Neuron (in vitro differentiated cells): Measurements from ENCODE around the gene ABHD8.
A peak's percentile ranks its signal among the peaks of the same experiment; 100 is the strongest.

Experiments
- H2AFZ ChIP-seq: one replicate; pipeline ENCODE4 v1.6.1; 2013; ENCODE audit warnings: low read depth, mild to moderate bottlenecking, inconsistent platforms, low read length, moderate library complexity
- H3K27me3 ChIP-seq: one replicate; pipeline ENCODE4 v1.6.1; 2013; ENCODE audit warnings: low read length; ENCODE audit not compliant: insufficient read depth
- H3K36me3 ChIP-seq: one replicate; pipeline ENCODE4 v1.6.1; 2013; ENCODE audit warnings: low read length; ENCODE audit not compliant: insufficient read depth
- H3K4me1 ChIP-seq: one replicate; pipeline ENCODE4 v1.6.1; 2013; ENCODE audit warnings: low read length; ENCODE audit not compliant: insufficient read depth
- H3K4me3 ChIP-seq: 2 replicates; pipeline ENCODE4 v1.5.1; 2013; ENCODE audit warnings: mild to moderate bottlenecking, low read length, moderate library complexity
- H3K9me3 ChIP-seq: one replicate; pipeline ENCODE4 v1.6.1; 2013; ENCODE audit warnings: low read length

Gene ABHD8

DNA sequence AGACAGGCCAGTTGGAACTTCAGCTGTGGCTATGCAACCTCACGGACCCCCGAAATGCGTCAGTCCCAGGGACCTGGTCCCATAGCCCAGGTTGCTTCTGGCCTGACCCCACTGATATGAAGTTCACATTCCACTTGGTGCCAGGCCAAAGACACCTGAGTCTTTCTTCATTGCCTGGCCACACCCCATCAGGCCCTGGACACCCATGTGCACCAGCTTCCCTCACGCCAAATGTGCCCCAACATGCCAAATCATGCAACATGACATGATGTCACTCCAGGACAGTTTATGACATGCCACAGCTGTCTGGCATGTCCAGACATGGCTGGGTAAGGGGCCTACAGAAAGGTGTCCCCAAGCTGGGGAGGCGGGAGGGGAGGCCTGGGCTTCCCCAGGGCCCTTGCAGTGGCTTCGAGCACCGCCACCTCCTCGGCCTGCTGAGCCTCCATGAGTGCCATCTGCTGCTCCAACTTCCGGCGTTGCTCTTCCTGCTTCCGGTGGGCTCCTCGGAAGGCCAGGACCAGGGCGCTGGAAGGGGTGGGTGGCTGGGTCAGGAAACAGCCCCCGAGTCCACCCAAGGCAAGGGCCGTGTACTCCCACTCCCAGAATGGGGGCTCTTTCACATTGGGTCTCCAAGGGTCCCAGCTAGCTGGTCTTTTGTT, 53.2 kb downstream of the ABHD8 start:
- Histone ChIP-seq H3K27me3 (no peaks in the 10 kb centered on the region), H2AFZ (no peak overlapping the region), H3K9me3 (no peaks in the 10 kb centered on the region), H3K4me1 (peaks cover 23% of the 10 kb centered on the region), H3K4me3 (no peak overlapping the region), H3K36me3 (no peaks in the 10 kb centered on the region)

DNA sequence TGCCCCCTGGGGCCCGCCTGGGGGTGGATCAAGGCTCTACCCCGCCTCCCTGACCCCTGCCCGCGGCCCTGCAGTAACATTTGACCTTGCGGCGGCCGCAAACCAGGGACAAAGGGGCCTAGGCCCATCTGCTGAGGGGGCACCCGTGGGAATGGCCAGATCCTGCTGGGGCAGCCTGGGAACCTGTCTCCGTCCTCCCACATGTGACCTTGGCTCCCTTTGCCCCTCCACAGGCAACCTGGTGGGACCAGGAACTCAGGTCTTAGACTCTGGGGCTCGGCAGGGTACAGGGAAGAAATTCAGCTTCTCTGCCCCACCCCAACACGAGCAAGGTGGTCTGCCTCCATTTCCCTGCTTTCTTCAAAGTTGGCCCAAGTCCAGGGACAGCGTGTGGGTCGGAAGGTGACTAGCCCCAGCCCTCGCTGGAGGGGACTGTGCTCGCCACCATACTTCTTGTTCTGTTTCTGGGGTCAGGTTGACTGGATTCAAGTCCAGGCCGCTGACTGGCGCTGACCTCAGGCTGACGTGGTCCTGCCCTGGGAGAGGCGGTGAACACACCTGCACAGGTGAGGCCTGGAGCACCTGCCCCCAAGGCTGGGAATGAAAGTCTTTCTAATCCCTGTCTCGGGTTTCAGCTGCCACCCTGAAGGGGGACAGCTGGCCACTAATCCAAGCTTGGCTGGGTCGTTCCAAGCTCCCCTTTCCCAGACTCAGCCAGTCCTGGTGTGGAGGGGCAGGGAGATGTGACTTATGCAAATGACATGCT, 55.0 kb downstream of the ABHD8 start:
- H2AFZ ChIP-seq = no peak overlapping the region
- H3K36me3 ChIP-seq = no peaks in the 10 kb centered on the region
- H3K4me1 ChIP-seq = peaks cover 35% of the 10 kb centered on the region
- H3K27me3 ChIP-seq = no peaks in the 10 kb centered on the region
- no peaks in the 10 kb centered on the region for H3K9me3 ChIP-seq
- no peak overlapping the region for H3K4me3 ChIP-seq

DNA sequence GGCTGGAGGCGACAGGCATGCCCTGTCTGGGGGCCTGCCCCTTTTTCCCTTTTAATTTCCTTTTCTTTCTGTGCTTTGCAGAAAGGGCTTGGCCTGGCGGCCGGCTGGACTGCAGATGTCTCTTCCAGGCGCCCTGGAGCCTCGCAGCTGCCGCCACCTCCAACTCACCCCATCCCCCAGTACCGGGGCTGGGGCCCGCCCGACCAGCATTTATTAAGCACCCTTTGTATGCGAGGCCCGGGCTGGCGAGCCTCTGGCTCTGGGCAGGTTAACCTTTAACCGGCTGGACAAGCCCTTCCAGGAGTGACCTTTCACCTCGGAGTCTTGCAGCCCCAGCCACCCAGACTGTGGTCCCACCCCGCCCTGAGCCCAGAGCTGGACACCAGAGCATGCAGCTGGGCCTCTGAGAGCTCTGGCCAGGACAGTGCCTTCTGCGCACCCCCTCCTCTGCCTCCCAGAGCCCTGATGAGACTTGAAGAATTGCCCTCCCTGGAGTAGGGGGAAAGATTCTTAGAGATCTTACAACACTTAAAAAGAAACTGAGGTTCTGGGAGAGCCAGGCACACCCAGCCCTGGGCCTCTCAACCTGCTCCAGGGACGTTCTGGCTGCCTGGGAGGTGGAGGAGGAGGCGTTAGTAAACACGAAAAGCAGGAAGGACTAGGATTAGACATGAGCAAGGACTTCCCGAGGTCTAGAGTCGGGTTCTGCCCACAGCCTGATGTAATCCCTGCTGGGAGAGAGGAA, 56.4 kb downstream of the ABHD8 start:
- H3K4me1 ChIP-seq = peaks cover 37% of the 10 kb centered on the region
- peak overlapping the region; percentile 13 for H2AFZ ChIP-seq
- H3K4me3 ChIP-seq = peak overlapping the region; percentile 37
- H3K27me3 ChIP-seq = no peaks in the 10 kb centered on the region
- no peaks in the 10 kb centered on the region for H3K9me3 ChIP-seq
- H3K36me3 ChIP-seq = no peaks in the 10 kb centered on the region

DNA sequence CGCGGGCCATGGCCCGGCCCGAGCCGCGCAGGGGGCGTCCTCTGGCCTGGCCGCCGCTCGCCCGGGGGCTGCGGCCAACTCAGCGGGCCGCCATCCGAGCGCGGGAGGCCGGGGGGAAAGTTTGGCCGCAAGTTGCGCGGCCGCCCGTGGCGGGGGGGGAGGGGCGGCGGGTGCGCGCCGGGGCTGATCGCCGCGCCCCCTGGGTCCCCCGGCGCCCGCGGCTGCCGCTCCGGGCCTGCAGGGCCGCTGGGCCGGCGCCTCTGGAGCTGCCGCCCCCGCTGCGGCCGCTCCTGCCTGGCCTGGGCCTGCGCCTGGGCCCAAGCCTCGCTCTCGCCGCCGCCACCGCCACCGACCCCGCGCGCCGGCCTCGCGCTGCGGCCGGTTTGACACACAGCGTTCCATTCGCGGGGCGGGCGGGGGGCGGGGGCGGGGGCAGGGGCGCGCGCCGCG, 57.7 kb downstream of the ABHD8 start, which contains the start of gene NR2F6:
Gene NR2F6, minus strand, starts transcription at position 385 of the 450 bp plus-strand sequence. CDS start 699 bp downstream, outside the sequence.
- Histone ChIP-seq H3K27me3 (no peaks in the 10 kb centered on the region), H3K4me3 (peak within 1 kb of the TSS; percentile 98), H3K36me3 (peaks cover 5% of the 10 kb centered on the region), H3K9me3 (no peaks in the 10 kb centered on the region), H3K4me1 (peaks cover 40% of the 10 kb centered on the region), H2AFZ (peak within 1 kb of the TSS; percentile 13)

DNA sequence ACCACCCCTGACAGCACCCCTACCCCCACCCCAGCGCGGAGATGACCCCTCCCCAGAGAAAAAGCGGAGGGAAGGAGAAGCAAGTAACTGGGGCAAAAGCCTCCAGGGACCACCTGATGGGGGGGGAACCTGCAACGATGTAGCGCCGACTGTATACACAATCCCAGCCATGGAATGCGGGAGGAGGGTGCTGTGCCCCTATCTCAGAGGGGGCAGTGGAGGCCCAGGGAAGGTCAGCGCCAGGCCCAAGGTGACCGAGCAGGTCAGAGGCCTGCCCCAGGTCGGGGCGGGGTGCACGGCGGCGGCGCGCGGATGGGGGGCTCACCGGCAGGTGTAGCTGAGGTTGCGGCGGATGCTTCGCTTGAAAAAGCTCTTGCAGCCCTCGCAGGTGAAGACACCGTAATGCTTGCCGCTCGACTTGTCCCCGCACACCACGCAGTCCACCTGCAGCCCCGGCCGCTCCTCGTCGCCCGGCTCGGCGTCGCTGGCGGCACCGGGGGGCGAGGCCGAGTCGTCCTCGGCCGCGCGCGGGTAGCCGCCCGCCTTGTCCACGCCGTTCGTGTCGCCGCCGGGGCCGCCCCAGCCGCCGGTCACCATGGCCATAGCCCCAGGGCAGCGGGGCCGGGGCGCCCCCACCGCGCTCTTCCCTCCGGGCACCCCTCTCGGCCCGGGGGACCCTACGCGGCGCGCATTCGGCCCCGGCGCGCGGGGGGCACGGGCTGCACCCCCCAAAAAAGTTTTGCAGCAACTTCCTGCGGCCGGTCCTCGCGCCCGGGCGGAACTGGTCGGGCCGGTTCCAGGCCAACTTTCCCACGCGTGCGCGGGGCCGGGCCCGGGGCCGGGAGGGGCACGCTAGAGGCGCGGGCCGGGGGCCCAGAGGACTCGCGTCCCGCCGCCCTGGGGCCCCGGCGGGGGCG, 58.3 kb downstream of the ABHD8 start:
- Histone ChIP-seq H3K36me3 (peaks cover 7% of the 10 kb centered on the region), H2AFZ (no peak overlapping the region), H3K4me3 (peak overlapping the region; percentile 98), H3K27me3 (no peaks in the 10 kb centered on the region), H3K9me3 (no peaks in the 10 kb centered on the region), H3K4me1 (peaks cover 46% of the 10 kb centered on the region)

DNA sequence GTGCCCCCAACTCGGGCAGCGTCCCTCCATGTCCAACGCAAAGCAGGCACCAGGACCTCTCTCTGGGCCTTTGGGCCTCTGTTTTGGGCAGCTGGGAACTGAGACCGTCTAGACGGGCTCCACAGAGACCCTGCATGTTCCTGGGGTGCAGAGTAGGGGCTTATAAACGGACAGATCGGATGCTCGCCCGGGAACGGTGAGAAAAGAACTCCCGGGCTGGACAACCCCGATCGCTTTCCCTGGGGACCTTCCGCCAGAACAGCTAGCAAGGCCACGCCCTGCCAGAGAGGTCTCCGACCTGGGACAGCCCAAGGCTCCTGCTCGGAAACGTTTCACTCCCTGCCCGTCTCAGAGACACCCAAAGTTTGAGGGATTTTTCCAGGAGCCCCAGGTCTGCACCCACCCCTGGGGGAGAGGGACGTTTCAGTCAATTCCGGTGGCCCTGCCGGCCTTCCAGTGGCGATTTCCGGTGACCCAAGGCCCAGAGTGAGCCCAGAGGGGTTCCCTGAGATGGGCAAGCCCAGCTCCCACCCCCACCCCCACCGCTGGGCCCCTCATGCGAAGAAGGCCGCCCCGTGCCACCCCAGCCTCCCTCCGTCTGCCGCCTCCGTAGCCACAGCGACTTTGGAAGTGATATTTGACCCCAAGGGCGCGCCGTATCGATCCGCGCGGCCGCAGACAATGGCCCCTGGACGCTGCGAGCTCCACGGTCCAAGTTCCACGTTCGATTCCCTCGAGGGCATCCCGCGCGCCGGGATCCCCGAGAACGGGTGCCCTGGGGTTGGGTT, 59.2 kb downstream of the ABHD8 start:
- Histone ChIP-seq H3K27me3 (no peaks in the 10 kb centered on the region), H3K9me3 (no peaks in the 10 kb centered on the region), H3K4me1 (peaks cover 45% of the 10 kb centered on the region), H2AFZ (no peak overlapping the region), H3K4me3 (peak overlapping the region; percentile 98), H3K36me3 (peaks cover 7% of the 10 kb centered on the region)

DNA sequence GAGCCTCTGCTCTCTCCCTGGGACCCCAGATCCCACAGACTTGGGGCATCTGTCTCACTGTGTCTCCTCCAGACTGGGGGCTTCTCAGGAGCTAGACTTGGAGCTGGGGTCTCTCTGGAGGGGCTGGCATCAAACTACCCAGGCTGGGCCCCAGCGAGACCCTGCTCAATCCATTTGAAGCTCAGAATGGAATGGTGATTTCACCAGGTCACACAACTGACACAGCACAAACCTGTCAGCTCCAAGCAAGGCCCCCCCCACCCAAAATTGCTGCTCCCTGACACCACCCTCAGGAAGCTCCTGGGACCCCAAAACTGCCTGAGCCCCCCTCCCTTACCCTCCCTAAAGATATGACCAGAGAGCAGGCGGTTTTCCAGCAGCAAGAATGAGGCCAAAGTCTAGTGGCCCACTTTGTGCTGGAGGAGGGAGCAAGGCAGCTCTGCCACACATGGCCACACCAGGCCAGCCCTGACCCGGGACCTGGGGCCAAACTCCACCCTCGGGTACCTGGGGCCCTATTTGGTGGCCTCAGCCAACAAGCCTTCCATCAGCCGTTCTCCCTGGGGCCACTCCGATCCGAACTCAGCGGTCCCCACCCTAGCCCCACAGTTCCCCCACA, 59.9 kb downstream of the ABHD8 start:
- peak overlapping the region; percentile 98 for H3K4me3 ChIP-seq
- H3K36me3 ChIP-seq = peaks cover 12% of the 10 kb centered on the region
- no peaks in the 10 kb centered on the region for H3K9me3 ChIP-seq
- H3K4me1 ChIP-seq = peaks cover 39% of the 10 kb centered on the region
- no peak overlapping the region for H2AFZ ChIP-seq
- no peaks in the 10 kb centered on the region for H3K27me3 ChIP-seq

DNA sequence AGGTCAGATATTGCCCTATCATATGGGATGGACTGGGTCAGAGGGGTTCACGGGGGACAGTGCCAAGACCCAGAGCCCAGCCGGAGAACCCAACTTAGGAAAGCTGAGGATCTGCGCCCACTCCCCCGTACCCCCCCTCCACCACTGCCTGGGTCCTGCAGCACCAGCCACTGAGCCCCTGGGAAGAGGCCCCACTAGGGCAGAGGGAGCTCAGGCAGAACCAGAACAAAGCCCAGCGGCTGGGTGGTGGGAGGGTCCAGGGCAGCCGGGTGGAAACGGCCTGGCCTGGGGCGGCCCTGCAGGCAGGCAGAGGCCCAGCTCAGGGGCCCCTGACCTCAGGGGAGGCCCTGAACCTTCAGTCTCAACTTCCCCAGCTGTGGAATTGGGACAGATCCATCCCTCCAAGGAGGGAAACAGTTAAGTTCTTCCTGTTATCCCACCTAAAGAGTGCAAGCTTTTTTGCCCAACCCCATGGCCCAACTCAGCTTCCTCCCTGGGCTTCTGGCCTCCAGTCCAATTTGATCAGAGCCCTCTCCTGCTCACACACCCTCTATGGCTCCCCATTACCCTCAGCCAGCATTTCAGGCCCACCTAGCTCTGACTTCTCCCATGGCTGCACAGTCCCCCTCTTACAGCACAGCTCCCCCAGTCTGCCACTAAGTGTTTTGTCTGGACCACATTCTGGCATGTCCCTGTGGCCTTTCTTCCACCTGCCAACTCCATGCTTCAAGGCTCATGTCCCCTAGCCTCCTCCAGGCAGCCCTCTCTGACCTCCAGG, 60.6 kb downstream of the ABHD8 start:
- Histone ChIP-seq H3K4me1 (peaks cover 32% of the 10 kb centered on the region), H3K4me3 (no peak overlapping the region), H3K9me3 (no peaks in the 10 kb centered on the region), H3K36me3 (peaks cover 13% of the 10 kb centered on the region), H2AFZ (no peak overlapping the region), H3K27me3 (no peaks in the 10 kb centered on the region)
